SK-N-SH treated with all-trans-retinoic acid at 6 μM for 48 hours (cell line): Measurements from ENCODE around the gene ANKRD7.

Experiments used
- ESRRG ChIP-seq: fragments of 250-450 bp; sonication (Bioruptor Pico); IDR thresholded peaks from 2 replicates; pipeline ENCODE4 v1.6.1; 2021; ENCODE audit warnings: mild to moderate bottlenecking
- GLIS3 ChIP-seq: fragments of 250-450 bp; sonication (Bioruptor Pico); IDR thresholded peaks from 2 replicates; pipeline ENCODE4 v1.5.0; 2020; ENCODE audit warnings: mild to moderate bottlenecking, moderate library complexity
- OSR1 ChIP-seq: fragments of 250-450 bp; sonication (Bioruptor Pico); IDR thresholded peaks from 2 replicates; pipeline ENCODE4 v1.8.0; 2022; ENCODE audit warnings: moderate library complexity, mild to moderate bottlenecking, inconsistent platforms
- PPARA ChIP-seq: fragments of 250-450 bp; sonication (Bioruptor Pico); IDR thresholded peaks from 2 replicates; pipeline ENCODE4 v1.5.0; 2020; ENCODE audit warnings: mild to moderate bottlenecking, borderline replicate concordance
- RARB ChIP-seq: fragments of 250-450 bp; sonication (Bioruptor Pico); IDR thresholded peaks from 2 replicates; pipeline ENCODE4 v1.8.0; 2021; ENCODE audit warnings: mild to moderate bottlenecking, moderate library complexity
- TOX ChIP-seq: fragments of 250-450 bp; sonication (Bioruptor Pico); IDR thresholded peaks from 2 replicates; pipeline ENCODE4 v1.8.0; 2021; ENCODE audit warnings: mild to moderate bottlenecking, moderate library complexity, borderline replicate concordance

GRCh38 chr7:118179191-118179590, 45.3 kb upstream of the ANKRD7 start:
- TF ChIP-seq ESRRG (CRISPR knock-in tag) (no peak), PPARA (no peak), OSR1 (no peak), GLIS3 (CRISPR knock-in tag) (no peak), RARB (CRISPR knock-in tag) (no peak), TOX (CRISPR knock-in tag) (no peak)
